Spleen (tissue), 7 donors: ENCODE data around the gene TRAIP.

Experiments used
- CTCF ChIP-seq, 11 experiments: fragments of 200-600 bp in 7 of 11; fragments of 450-650 bp in 4 of 11; sonication (generic) in 4 of 11; IDR thresholded peaks in 8 of 11; conservative IDR thresholded peaks in 3 of 11; 1 replicate in 7 of 11; 2 replicates in 4 of 11; pipeline versions ENCODE4 v1.4.0 to v1.8.0; 2016 to 2021; ENCODE audit warnings: antibody characterized with exemption in 11 of 11, inconsistent platforms in 4 of 11, mild to moderate bottlenecking in 1 of 11
- POLR2AphosphoS5 ChIP-seq, 3 donors: sonication (generic); formaldehyde crosslinking; IDR thresholded peaks; one replicate each; pipeline ENCODE4 v1.5.1; 2017; ENCODE audit warnings: antibody characterized with exemption in 3 of 3
- donor health status: DM: no; HTN: no; CAD: no; lungs with moderate emphysema.
- donor health status: DM: no; HTN: no; CAD: no.
- donor health status: DM: no; HTN: no; CAD: no.

GRCh38 chr3:49865198-49865784 is 8.9 kb upstream of the TRAIP start:
- TF ChIP-seq CTCF (IDR thresholded peaks at IDR 0.05 in 8 of 11, conservative IDR thresholded peaks at IDR 0.05 in 3 of 11) (no peak), POLR2AphosphoS5 (IDR thresholded peaks at IDR 0.05) (no peak)
